ENCODE measurements around the gene SH3GL3. TPM values are rescaled to one million over a fixed set of nuclear protein-coding genes. Genes with fewer than 3 reads are reported as not detected.

The SH3GL3 gene
- total and polyA plus RNA-seq, 4 donors: 0.48 to 0.62 TPM; not detected in 2

GRCh38 chr15:83612226-83612625 is 165.1 kb downstream of the SH3GL3 start:
- Histone ChIP-seq H3K27ac (ENCODE audit: low read depth in 1 of 2, low read length in 2 of 2) (no peak overlapping the region), H3K4me1 (ENCODE audit: control insufficient read depth in 1 of 2, insufficient read depth in 2 of 2, low read length in 2 of 2) (no peaks in the 10 kb centered on the region), H3K4me3 (ENCODE audit: low read length in 2 of 2) (no peak overlapping the region), H3K27me3 (ENCODE audit: control insufficient read depth in 1 of 2, insufficient read depth in 2 of 2, low read length in 1 of 2) (no peaks in the 10 kb centered on the region), H3K36me3 (ENCODE audit: control insufficient read depth in 1 of 2, insufficient read depth in 2 of 2, low read length in 1 of 2) (no peaks in the 10 kb centered on the region), H3K9me3 (ENCODE audit: control insufficient read depth, low read length) (no peaks in the 10 kb centered on the region)
- ATAC-seq (ENCODE audit: low FRiP score) (no peak), DNase-seq (no peak)
- intact Hi-C loops (cut with DNase I): no loop called here
- WGBS, 2 donors: 77 to 92% methylated on average over 5 of the region's 5 CpGs

DNA sequence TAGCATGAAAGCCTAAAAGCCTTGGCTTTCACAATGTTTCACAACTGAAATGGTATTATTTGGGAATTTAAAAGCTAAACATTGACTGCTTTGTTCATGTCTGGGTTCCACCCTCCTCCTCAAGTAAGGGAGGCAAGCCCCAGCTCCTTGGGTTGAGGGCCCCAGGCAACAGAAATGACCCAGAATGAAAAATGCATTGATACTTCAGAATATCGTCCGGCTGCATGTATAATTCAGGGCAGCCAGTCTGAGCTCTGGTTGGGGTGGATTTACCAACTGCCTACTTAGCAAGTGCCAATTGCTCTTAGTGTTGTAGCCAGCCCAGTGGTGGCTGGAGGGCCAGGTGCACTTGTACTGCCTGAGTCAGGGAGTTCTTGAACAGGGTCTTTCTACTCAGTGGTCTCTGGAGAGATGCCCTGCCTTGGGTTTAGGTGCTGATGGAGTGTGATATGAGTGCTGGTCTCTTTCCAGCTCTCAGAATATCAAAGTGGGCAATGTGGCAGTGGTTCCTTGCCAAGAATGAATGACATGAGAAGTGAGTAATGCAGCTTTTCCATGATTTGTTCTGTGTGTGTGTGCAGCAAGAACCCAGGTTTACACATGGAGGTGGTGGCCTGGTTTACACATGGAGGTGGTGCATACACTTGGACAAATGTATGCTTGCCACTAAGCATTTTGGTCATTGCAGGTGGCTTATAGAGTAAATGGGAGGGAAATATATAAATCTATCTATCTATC is 165.9 kb downstream of the SH3GL3 start:
- DNase-seq (no peak), ATAC-seq (ENCODE audit: low FRiP score) (no peak)
- intact Hi-C loops (cut with DNase I): no loop called here
- no peaks in the 10 kb centered on the region for H3K27me3 ChIP-seq (ENCODE audit: control insufficient read depth in 1 of 2, insufficient read depth in 2 of 2, low read length in 1 of 2)
- no peaks in the 10 kb centered on the region for H3K9me3 ChIP-seq (ENCODE audit: control insufficient read depth, low read length)
- H3K4me1 ChIP-seq (ENCODE audit: control insufficient read depth in 1 of 2, insufficient read depth in 2 of 2, low read length in 2 of 2): no peaks in the 10 kb centered on the region
- H3K4me3 ChIP-seq (ENCODE audit: low read length in 2 of 2): no peak overlapping the region
- no peak overlapping the region for H3K27ac ChIP-seq (ENCODE audit: low read depth in 1 of 2, low read length in 2 of 2)
- H3K36me3 ChIP-seq (ENCODE audit: control insufficient read depth in 1 of 2, insufficient read depth in 2 of 2, low read length in 1 of 2): no peaks in the 10 kb centered on the region
- WGBS, 2 donors: 43 to 63% methylated on average over 2 of the region's 2 CpGs

- 36 to 38% methylated on average over 2 of the region's 2 CpGs for WGBS, 2 donors
- Histone ChIP-seq H3K36me3 (ENCODE audit: control insufficient read depth in 1 of 2, insufficient read depth in 2 of 2, low read length in 1 of 2) (no peaks in the 10 kb centered on the region), H3K4me3 (ENCODE audit: low read length in 2 of 2) (no peak overlapping the region), H3K4me1 (ENCODE audit: control insufficient read depth in 1 of 2, insufficient read depth in 2 of 2, low read length in 2 of 2) (no peaks in the 10 kb centered on the region), H3K27me3 (ENCODE audit: control insufficient read depth in 1 of 2, insufficient read depth in 2 of 2, low read length in 1 of 2) (no peaks in the 10 kb centered on the region), H3K9me3 (ENCODE audit: control insufficient read depth, low read length) (no peaks in the 10 kb centered on the region), H3K27ac (ENCODE audit: low read depth in 1 of 2, low read length in 2 of 2) (no peak overlapping the region)
- ATAC-seq (ENCODE audit: low FRiP score) (no peak), DNase-seq (no peak)
- intact Hi-C loops (cut with DNase I): no loop called here
Observed at GRCh38 chr15:83613714-83614113, 166.6 kb downstream of the SH3GL3 start.

DNA sequence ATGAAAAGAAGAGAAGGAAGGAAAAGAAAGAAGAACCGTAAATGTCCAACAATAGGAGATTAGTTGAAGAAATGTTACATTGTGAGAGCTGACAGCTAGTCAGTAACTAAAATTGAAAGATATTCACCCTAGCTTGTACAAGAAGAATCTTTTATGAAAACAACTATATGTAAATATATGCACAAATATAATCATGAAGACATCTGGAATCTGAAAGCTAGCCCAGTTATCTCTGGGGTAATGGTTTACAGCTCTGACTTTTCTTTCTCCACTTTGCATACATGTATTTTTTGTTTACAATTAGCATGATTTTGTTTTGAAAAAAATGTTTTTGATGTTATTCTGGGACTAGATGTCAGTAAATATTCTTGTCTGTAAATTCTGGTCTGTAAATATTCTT is 169.7 kb downstream of the SH3GL3 start:
- Histone ChIP-seq H3K36me3 (ENCODE audit: control insufficient read depth in 1 of 2, insufficient read depth in 2 of 2, low read length in 1 of 2) (no peaks in the 10 kb centered on the region), H3K4me3 (ENCODE audit: low read length in 2 of 2) (no peak overlapping the region), H3K27ac (ENCODE audit: low read depth in 1 of 2, low read length in 2 of 2) (no peak overlapping the region), H3K4me1 (ENCODE audit: control insufficient read depth in 1 of 2, insufficient read depth in 2 of 2, low read length in 2 of 2) (no peaks in the 10 kb centered on the region), H3K27me3 (ENCODE audit: control insufficient read depth in 1 of 2, insufficient read depth in 2 of 2, low read length in 1 of 2) (no peaks in the 10 kb centered on the region), H3K9me3 (ENCODE audit: control insufficient read depth, low read length) (no peaks in the 10 kb centered on the region)
- WGBS, 2 donors: 97 to 100% methylated on average over 1 of the region's 1 CpG
- intact Hi-C loops (cut with DNase I): no loop called here
- ATAC-seq (ENCODE audit: low FRiP score) (no peak), DNase-seq (no peak)

DNA sequence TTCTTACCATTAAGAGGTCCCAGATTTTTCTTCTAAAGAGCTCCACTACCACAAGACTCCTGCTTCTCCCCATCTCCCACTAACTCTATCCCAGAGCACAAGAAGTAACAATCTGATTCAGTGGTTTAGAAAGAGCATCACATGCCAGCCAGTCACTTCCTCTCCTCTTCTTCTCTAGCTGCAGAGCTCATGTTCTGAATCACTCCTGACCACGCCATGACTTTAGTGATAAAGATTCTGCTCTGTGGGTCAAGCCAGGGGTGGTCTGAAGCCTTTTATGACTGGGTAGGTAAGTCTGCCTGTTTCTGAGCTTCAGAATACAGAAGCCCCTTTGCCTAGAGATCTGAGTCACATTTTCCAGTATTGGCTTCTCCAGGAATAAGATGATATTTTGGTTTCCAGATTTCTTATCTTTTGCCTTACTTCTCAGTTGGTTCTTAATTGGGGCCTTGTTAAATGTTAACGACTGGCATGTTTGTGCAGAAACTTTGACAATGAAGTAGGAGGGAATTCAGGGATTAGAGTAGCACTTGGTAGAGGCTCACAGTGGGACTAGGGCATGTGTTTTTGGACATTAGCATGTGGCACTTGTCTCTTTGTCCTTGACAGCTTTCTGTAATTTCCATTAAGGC is 179.1 kb downstream of the SH3GL3 start:
- Histone ChIP-seq H3K27ac (ENCODE audit: low read depth in 1 of 2, low read length in 2 of 2) (no peak overlapping the region), H3K4me1 (ENCODE audit: control insufficient read depth in 1 of 2, insufficient read depth in 2 of 2, low read length in 2 of 2) (no peaks in the 10 kb centered on the region), H3K36me3 (ENCODE audit: control insufficient read depth in 1 of 2, insufficient read depth in 2 of 2, low read length in 1 of 2) (no peaks in the 10 kb centered on the region), H3K9me3 (ENCODE audit: control insufficient read depth, low read length) (peaks cover 2% of the 10 kb centered on the region), H3K27me3 (ENCODE audit: control insufficient read depth in 1 of 2, insufficient read depth in 2 of 2, low read length in 1 of 2) (no peaks in the 10 kb centered on the region), H3K4me3 (ENCODE audit: low read length in 2 of 2) (no peak overlapping the region)
- ATAC-seq (ENCODE audit: low FRiP score) (no peak), DNase-seq (no peak)
- WGBS, 2 donors: 75% methylated on average over 2 of the region's 2 CpGs
- intact Hi-C loops (cut with DNase I): no loop called here

DNA sequence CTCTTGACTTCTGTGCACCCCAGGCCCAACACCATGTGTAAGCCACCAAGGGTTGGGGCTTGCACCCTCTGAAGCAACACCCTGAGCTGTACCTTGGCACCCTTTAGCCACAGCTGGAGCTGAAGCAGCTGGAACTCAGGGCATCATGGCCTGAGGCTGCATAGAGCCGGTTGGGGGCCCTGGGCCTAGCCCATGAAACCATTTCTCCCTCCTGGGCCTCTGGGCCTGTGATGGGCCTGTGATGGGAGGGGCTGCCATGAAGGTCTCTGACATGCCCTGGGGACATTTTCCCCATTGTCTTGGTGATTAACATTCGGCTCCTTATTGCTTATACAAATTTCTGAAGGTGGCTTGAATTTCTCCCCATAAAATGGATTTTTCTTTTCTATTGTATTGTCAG is 184.4 kb downstream of the SH3GL3 start:
- 94 to 96% methylated on average over 2 of the region's 2 CpGs for WGBS, 2 donors
- intact Hi-C loops (cut with DNase I): no loop called here
- ATAC-seq (ENCODE audit: low FRiP score) (no peak), DNase-seq (no peak)
- H3K4me3 ChIP-seq (ENCODE audit: low read length in 2 of 2): no peak overlapping the region
- no peaks in the 10 kb centered on the region for H3K36me3 ChIP-seq (ENCODE audit: control insufficient read depth in 1 of 2, insufficient read depth in 2 of 2, low read length in 1 of 2)
- H3K4me1 ChIP-seq (ENCODE audit: control insufficient read depth in 1 of 2, insufficient read depth in 2 of 2, low read length in 2 of 2): no peaks in the 10 kb centered on the region
- H3K27me3 ChIP-seq (ENCODE audit: control insufficient read depth in 1 of 2, insufficient read depth in 2 of 2, low read length in 1 of 2): no peaks in the 10 kb centered on the region
- no peak overlapping the region for H3K27ac ChIP-seq (ENCODE audit: low read depth in 1 of 2, low read length in 2 of 2)
- H3K9me3 ChIP-seq (ENCODE audit: control insufficient read depth, low read length): no peaks in the 10 kb centered on the region

- H3K4me1 ChIP-seq (ENCODE audit: control insufficient read depth in 1 of 2, insufficient read depth in 2 of 2, low read length in 2 of 2): no peaks in the 10 kb centered on the region
- no peak overlapping the region for H3K4me3 ChIP-seq (ENCODE audit: low read length in 2 of 2)
- no peak overlapping the region for H3K27ac ChIP-seq (ENCODE audit: low read depth in 1 of 2, low read length in 2 of 2)
- H3K9me3 ChIP-seq (ENCODE audit: control insufficient read depth, low read length): peaks cover 4% of the 10 kb centered on the region
- intact Hi-C loops (cut with DNase I): no loop called here
- H3K36me3 ChIP-seq (ENCODE audit: control insufficient read depth in 1 of 2, insufficient read depth in 2 of 2, low read length in 1 of 2): no peaks in the 10 kb centered on the region
- no peak for ATAC-seq (ENCODE audit: low FRiP score)
- no peak for DNase-seq
- peaks cover 0 to 1% of the 10 kb centered on the region in 2 donors for H3K27me3 ChIP-seq (ENCODE audit: control insufficient read depth in 1 of 2, insufficient read depth in 2 of 2, low read length in 1 of 2)
Observed at GRCh38 chr15:83643201-83643600, 196.1 kb downstream of the SH3GL3 start.

- Histone ChIP-seq H3K27ac (ENCODE audit: low read depth in 1 of 2, low read length in 2 of 2) (no peak overlapping the region), H3K36me3 (ENCODE audit: control insufficient read depth in 1 of 2, insufficient read depth in 2 of 2, low read length in 1 of 2) (no peaks in the 10 kb centered on the region), H3K27me3 (ENCODE audit: control insufficient read depth in 1 of 2, insufficient read depth in 2 of 2, low read length in 1 of 2) (peaks cover 0 to 1% of the 10 kb centered on the region in 2 donors), H3K4me3 (ENCODE audit: low read length in 2 of 2) (no peak overlapping the region), H3K9me3 (ENCODE audit: control insufficient read depth, low read length) (peaks cover 4% of the 10 kb centered on the region), H3K4me1 (ENCODE audit: control insufficient read depth in 1 of 2, insufficient read depth in 2 of 2, low read length in 2 of 2) (no peaks in the 10 kb centered on the region)
- 92 to 94% methylated on average over 1 of the region's 1 CpG for whole genome bisulfite sequencing, 2 donors
- intact Hi-C loops (cut with DNase I): no loop called here
- DNase-seq (no peak), ATAC-seq (ENCODE audit: low FRiP score) (no peak)
Observed at GRCh38 chr15:83644439-83644838, 197.3 kb downstream of the SH3GL3 start.

GRCh38 chr15:83650831-83651230 is 203.7 kb downstream of the SH3GL3 start:
- Histone ChIP-seq H3K4me3 (ENCODE audit: low read length in 2 of 2) (no peak overlapping the region), H3K9me3 (ENCODE audit: control insufficient read depth, low read length) (no peaks in the 10 kb centered on the region), H3K4me1 (ENCODE audit: control insufficient read depth in 1 of 2, insufficient read depth in 2 of 2, low read length in 2 of 2) (peaks cover 0 to 3% of the 10 kb centered on the region in 2 donors), H3K27ac (ENCODE audit: low read depth in 1 of 2, low read length in 2 of 2) (no peak overlapping the region), H3K27me3 (ENCODE audit: control insufficient read depth in 1 of 2, insufficient read depth in 2 of 2, low read length in 1 of 2) (no peaks in the 10 kb centered on the region), H3K36me3 (ENCODE audit: control insufficient read depth in 1 of 2, insufficient read depth in 2 of 2, low read length in 1 of 2) (no peaks in the 10 kb centered on the region)
- ATAC-seq (ENCODE audit: low FRiP score) (no peak), DNase-seq (no peak)
- intact Hi-C loops (cut with DNase I): loop anchor here (5.0 to 10.0 kb wide), 4 partner anchors 41 to 96 kb away; no protein-coding TSS in a partner anchor
- 95 to 96% methylated on average over 2 of the region's 2 CpGs for WGBS, 2 donors

Data from aorta (tissue), 5 donors.